HL-60 (cell line): ENCODE measurements around the gene GAK.
"Not testable (repeated sequence)": the region's sequence is repeated elsewhere in the genome, so short reads cannot be mapped to it uniquely, and the experiment has no call there.

Source experiments
- GABPA ChIP-seq: IDR thresholded peaks from 2 replicates; pipeline ENCODE4 v1.6.1; 2012; ENCODE audit warnings: low read depth
- TF ChIP-seq, protein P1 (sequence below): IDR thresholded peaks from one replicate; pipeline ENCODE4 v1.5.1; 2011; ENCODE audit warnings: low read length, control low read depth, inconsistent platforms; ENCODE audit not compliant: insufficient read depth

DNA sequence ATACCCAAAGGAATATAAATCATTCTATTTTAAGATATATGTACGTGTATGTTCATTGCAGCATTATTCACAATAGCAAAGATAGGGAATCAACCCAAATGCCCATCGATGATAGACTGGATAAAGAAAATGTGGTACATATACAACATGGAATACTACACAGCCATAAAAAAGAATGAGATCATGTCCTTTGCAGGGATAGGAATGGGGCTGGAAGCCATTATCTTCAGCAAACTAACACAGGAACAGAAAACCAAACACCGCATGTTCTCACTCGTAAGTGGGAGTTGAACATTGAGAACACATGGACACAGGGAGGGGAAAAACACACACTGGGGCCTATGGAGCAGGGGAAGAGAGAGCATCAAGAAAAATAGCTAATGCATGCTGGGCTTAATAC, 125.1 kb downstream of the GAK start:
- TF ChIP-seq, protein P1, sequence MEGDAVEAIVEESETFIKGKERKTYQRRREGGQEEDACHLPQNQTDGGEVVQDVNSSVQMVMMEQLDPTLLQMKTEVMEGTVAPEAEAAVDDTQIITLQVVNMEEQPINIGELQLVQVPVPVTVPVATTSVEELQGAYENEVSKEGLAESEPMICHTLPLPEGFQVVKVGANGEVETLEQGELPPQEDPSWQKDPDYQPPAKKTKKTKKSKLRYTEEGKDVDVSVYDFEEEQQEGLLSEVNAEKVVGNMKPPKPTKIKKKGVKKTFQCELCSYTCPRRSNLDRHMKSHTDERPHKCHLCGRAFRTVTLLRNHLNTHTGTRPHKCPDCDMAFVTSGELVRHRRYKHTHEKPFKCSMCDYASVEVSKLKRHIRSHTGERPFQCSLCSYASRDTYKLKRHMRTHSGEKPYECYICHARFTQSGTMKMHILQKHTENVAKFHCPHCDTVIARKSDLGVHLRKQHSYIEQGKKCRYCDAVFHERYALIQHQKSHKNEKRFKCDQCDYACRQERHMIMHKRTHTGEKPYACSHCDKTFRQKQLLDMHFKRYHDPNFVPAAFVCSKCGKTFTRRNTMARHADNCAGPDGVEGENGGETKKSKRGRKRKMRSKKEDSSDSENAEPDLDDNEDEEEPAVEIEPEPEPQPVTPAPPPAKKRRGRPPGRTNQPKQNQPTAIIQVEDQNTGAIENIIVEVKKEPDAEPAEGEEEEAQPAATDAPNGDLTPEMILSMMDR: not testable (repeated sequence)
- not testable (repeated sequence) for TF ChIP-seq GABPA
